ENCODE data around the gene MCFD2. TPM values are rescaled to one million over a fixed set of nuclear protein-coding genes. Genes with fewer than 3 reads are reported as not detected.

Gene MCFD2
- total RNA-seq (10 to 100 TPM; 65.4 to 67.6 TPM), polyA plus RNA-seq (ENCODE audit: insufficient read depth, low read depth, low replicate concordance) (74.5 TPM)
- long read RNA-seq, donor 1, full-length matches to known transcripts = 52 of 58 reads
- long read RNA-seq, donor 1, partial matches to known transcripts = 6 of 58 reads
- long read RNA-seq, donor 1, other reads (novel, unspliced or antisense) = 0 of 58 reads
- long read RNA-seq, donor 2, full-length matches to known transcripts = 34 of 34 reads
- long read RNA-seq, donor 2, partial matches to known transcripts = 0 of 34 reads
- long read RNA-seq, donor 2, other reads (novel, unspliced or antisense) = 0 of 34 reads

DNA sequence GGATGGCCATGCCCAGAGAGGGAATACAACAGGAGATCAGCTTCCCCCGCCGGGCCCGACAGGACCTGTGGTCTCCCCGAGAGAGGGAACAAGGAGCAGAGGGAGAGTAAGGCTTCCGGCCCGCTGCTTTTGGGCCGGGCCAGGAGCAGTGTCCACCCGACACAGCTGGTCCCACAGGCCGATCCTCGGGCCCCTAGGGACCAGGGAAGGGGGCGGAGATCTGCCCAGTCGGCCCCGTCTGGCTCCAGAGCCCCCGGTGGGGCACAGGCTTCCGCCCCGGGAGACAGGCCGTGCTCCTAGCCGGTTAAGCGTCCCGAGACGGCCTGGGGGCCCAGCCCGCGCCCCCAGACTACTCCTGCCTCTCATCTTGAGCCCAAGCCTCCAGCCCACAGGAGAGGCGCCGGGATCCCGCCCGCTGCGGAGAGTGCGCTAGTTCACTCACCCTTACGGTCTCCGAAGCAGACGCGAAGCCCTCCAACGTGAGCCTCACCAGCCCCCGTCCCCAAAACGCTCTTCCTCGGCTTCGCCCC is at the start of gene MCFD2:
Gene MCFD2, minus strand, starts transcription at position 526 of the 530 bp plus-strand sequence. CDS start 6,635 bp downstream, outside the sequence.
- no peak for DNase-seq
- Histone ChIP-seq H3K36me3 (ENCODE audit: low read depth, missing control alignments) (no peaks in the 10 kb centered on the region), H3K27me3 (no peaks in the 10 kb centered on the region), H3K4me3 (peak within 1 kb of the TSS; percentile 93 to 99), H3K27ac (peak within 1 kb of the TSS; percentile 87 to 97), H3K9me3 (no peaks in the 10 kb centered on the region), H3K4me1 (peaks cover 18% of the 10 kb centered on the region)
- TF ChIP-seq, protein P1, sequence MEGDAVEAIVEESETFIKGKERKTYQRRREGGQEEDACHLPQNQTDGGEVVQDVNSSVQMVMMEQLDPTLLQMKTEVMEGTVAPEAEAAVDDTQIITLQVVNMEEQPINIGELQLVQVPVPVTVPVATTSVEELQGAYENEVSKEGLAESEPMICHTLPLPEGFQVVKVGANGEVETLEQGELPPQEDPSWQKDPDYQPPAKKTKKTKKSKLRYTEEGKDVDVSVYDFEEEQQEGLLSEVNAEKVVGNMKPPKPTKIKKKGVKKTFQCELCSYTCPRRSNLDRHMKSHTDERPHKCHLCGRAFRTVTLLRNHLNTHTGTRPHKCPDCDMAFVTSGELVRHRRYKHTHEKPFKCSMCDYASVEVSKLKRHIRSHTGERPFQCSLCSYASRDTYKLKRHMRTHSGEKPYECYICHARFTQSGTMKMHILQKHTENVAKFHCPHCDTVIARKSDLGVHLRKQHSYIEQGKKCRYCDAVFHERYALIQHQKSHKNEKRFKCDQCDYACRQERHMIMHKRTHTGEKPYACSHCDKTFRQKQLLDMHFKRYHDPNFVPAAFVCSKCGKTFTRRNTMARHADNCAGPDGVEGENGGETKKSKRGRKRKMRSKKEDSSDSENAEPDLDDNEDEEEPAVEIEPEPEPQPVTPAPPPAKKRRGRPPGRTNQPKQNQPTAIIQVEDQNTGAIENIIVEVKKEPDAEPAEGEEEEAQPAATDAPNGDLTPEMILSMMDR (IDR thresholded peaks at IDR 0.05) = no peak
- no peak for TF ChIP-seq POLR2A (IDR thresholded peaks at IDR 0.05)
- intact Hi-C loops (cut with DNase I; ENCODE audit: low total_unique reads) = loop anchor here (10.0 kb wide), 1 partner anchor 409 kb away; no protein-coding TSS in a partner anchor
- WGBS, 2 donors = 0 to 1% methylated on average over 10 to 23 of the region's 38 CpGs

DNA sequence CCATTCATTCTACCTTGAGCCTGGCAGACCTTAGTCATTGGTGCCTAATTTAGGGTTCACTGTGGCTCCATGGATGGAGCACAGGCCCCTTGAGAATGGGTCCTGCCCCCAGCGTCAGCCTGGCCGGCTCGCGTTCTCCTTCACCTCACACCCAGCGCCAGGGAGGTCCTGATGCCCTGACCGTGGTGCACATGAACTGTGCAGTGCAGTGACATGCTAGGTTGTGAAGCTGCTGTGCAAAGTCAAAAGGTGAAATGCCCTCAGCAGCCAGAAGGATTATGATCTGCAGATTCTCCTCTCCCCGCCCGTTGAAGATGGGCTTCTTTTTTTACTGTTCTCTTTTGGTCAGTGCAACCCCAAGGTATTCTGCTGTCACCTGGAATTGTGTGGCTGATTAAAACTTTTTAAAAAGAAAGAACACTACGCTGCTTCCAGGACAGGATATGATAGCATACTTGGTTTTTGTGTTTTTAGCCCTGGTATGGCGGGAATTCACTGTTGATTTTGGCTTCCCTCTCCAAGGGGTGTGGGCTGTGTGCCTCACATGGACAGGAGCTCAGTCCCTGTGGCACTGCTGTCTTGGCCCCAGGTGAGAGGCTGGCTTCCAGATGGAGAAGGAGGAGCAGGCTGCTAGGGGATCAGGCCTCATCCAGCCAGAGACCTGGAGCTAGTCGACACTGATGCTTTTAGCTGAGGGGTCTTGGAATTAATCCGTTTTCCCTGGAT is 49.4 kb upstream of the MCFD2 start:
- Histone ChIP-seq H3K9me3 (no peaks in the 10 kb centered on the region), H3K4me3 (no peak overlapping the region), H3K27me3 (no peaks in the 10 kb centered on the region), H3K27ac (peak overlapping the region in 1 of 2 donors; percentile 45), H3K36me3 (ENCODE audit: low read depth, missing control alignments) (no peaks in the 10 kb centered on the region), H3K4me1 (peaks cover 11% of the 10 kb centered on the region)
- TF ChIP-seq, protein P1 (IDR thresholded peaks at IDR 0.05) = no peak
- no peak for TF ChIP-seq POLR2A (IDR thresholded peaks at IDR 0.05)
- intact Hi-C loops (cut with DNase I; ENCODE audit: low total_unique reads) = no loop called here
- no peak for DNase-seq
- WGBS, 2 donors = 67 to 75% methylated on average over 11 to 12 of the region's 12 CpGs

DNA sequence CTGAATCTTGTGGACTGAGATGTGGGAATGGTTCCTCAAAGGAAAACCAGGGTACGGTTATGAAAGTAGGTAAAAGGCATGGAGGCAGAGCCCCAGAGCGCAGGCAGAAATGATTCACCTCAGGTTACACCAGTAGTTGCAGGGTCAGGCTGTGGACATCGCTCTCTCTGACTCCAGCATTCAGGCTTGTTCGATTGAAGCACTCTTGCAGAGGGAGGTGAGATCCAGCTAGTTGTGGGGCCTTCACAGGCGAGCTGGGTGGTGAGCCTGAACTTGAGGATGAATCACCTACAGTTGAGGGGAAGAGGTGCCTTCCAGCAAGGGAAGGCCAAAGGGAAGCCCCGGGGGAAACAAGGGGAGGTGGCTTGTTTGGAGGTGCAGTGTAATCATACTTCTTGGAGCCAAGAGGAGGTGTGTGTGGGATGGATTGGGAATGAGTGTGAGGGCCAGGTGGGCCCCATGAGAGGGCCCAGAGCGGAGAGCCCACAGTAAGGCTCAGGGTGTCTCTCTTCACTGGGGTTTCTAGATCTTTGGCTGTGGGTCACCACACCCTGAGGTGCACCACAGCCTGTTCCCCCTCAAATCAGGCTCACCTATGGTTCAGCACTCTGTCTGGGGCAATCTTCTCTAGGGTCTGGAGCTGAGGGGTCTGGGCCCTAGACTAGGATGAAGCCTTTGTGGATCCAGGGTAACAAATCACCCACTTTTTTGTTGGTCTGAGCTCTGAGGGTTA is 48.5 kb upstream of the MCFD2 start:
- Histone ChIP-seq H3K36me3 (ENCODE audit: low read depth, missing control alignments) (no peaks in the 10 kb centered on the region), H3K27me3 (no peaks in the 10 kb centered on the region), H3K27ac (peak overlapping the region in 1 of 2 donors; percentile 45), H3K9me3 (no peaks in the 10 kb centered on the region), H3K4me1 (peaks cover 9% of the 10 kb centered on the region), H3K4me3 (no peak overlapping the region)
- no peak for DNase-seq
- TF ChIP-seq POLR2A (IDR thresholded peaks at IDR 0.05) = no peak
- TF ChIP-seq, protein P1 (IDR thresholded peaks at IDR 0.05) = no peak
- intact Hi-C loops (cut with DNase I; ENCODE audit: low total_unique reads) = no loop called here
- WGBS, 2 donors = 90 to 96% methylated on average over 7 of the region's 7 CpGs

DNA sequence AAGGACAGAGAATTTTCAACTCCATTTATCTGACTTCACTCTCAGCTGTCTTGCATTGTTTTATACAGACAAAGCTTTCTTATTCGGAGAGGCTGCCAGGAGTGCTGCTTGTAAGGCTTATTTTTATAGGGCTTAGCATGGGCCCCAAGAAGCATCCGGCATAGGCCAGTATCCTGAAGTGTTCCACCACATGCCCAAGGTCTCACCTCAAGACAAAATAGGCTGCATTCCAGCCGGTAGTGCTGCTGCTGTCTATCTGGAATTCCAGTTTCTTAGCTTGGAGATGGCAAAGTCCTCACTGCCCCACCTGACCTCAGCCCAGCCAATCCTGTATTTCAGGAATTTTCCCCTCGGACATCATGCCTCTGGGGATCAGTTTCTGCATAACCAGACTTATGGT is 47.6 kb upstream of the MCFD2 start:
- DNase-seq = no peak
- intact Hi-C loops (cut with DNase I; ENCODE audit: low total_unique reads) = no loop called here
- Histone ChIP-seq H3K9me3 (no peaks in the 10 kb centered on the region), H3K4me1 (peaks cover 6% of the 10 kb centered on the region), H3K4me3 (no peak overlapping the region), H3K36me3 (ENCODE audit: low read depth, missing control alignments) (no peaks in the 10 kb centered on the region), H3K27me3 (no peaks in the 10 kb centered on the region), H3K27ac (no peak overlapping the region)
- TF ChIP-seq POLR2A (IDR thresholded peaks at IDR 0.05) = no peak
- TF ChIP-seq, protein P1 (IDR thresholded peaks at IDR 0.05) = no peak
- 74 to 78% methylated on average over 4 of the region's 4 CpGs for WGBS, 2 donors

Data from testis (tissue), 5 donors.